ENCODE data around the gene DBI.

Gene DBI

DNA sequence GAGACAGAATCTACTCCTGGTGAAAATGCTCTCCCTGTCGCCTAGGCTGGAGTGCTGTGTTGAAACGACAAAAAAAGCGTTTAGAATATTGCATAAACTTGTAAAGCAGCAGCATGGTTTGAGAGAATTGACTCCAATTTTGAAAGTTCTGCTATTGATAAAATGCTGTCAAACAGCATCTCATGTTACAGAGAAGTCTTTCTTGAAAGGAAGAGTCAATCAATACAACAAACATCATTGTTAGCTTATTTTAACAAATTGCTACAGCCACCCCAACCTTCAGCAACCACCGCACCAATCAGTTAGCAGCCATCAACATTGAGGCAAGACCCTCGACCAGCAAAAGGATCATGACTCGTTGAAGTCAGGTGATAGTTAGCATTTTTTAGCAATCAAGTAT is 7.0 kb upstream of the DBI start:
- DNase-seq = no peak
- TF ChIP-seq, protein P1, sequence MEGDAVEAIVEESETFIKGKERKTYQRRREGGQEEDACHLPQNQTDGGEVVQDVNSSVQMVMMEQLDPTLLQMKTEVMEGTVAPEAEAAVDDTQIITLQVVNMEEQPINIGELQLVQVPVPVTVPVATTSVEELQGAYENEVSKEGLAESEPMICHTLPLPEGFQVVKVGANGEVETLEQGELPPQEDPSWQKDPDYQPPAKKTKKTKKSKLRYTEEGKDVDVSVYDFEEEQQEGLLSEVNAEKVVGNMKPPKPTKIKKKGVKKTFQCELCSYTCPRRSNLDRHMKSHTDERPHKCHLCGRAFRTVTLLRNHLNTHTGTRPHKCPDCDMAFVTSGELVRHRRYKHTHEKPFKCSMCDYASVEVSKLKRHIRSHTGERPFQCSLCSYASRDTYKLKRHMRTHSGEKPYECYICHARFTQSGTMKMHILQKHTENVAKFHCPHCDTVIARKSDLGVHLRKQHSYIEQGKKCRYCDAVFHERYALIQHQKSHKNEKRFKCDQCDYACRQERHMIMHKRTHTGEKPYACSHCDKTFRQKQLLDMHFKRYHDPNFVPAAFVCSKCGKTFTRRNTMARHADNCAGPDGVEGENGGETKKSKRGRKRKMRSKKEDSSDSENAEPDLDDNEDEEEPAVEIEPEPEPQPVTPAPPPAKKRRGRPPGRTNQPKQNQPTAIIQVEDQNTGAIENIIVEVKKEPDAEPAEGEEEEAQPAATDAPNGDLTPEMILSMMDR (IDR thresholded peaks at IDR 0.05; ENCODE audit: borderline replicate concordance, extremely low read depth, low read length, poor library complexity, severe bottlenecking) = no peak
- no peak for TF ChIP-seq EZH2 (IDR thresholded peaks at IDR 0.05; ENCODE audit: borderline replicate concordance, low read depth, low read length, severe bottlenecking)
- no peak for ATAC-seq (ENCODE audit: insufficient read depth, low read depth)
- H4K20me1 ChIP-seq (ENCODE audit: insufficient read depth, low read length) = no peaks in the 10 kb centered on the region
- H3K4me1 ChIP-seq (ENCODE audit: insufficient read depth, low read length) = peaks cover 2% of the 10 kb centered on the region; the same call in 1 of the 2 replicates
- no peak overlapping the region for H3K4me3 ChIP-seq (ENCODE audit: low read depth in 1 of 2, low read length in 2 of 2)
- H3K9me3 ChIP-seq (ENCODE audit: insufficient read depth, low read length, severe bottlenecking) = no peaks in the 10 kb centered on the region
- H3K79me2 ChIP-seq (ENCODE audit: insufficient read depth, low read length) = peaks cover under 1% of the 10 kb centered on the region; the same call in 1 of the 2 replicates
- H3K27ac ChIP-seq (ENCODE audit: low read length) = no peak overlapping the region
- H3K4me2 ChIP-seq (ENCODE audit: insufficient read depth, low read length) = no peak overlapping the region
- H3K27me3 ChIP-seq (ENCODE audit: insufficient read depth, low read length, poor library complexity) = no peaks in the 10 kb centered on the region
- no peak overlapping the region for H2AFZ ChIP-seq (ENCODE audit: low read depth, low read length)
- no peaks in the 10 kb centered on the region for H3K36me3 ChIP-seq (ENCODE audit: insufficient read depth, low read length)
- H3K9ac ChIP-seq (ENCODE audit: low read depth, low read length) = no peak overlapping the region

GRCh38 chr2:119360423-119360966 is 6.3 kb upstream of the DBI start:
- ATAC-seq (ENCODE audit: insufficient read depth, low read depth) (no peak), DNase-seq (no peak)
- peaks cover 9% of the 10 kb centered on the region for H3K4me1 ChIP-seq (ENCODE audit: insufficient read depth, low read length)
- no peak overlapping the region for H3K9ac ChIP-seq (ENCODE audit: low read depth, low read length)
- H3K27ac ChIP-seq (ENCODE audit: low read length) = no peak overlapping the region
- TF ChIP-seq, protein P1 (IDR thresholded peaks at IDR 0.05; ENCODE audit: borderline replicate concordance, extremely low read depth, low read length, poor library complexity, severe bottlenecking) = no peak
- no peak for TF ChIP-seq EZH2 (IDR thresholded peaks at IDR 0.05; ENCODE audit: borderline replicate concordance, low read depth, low read length, severe bottlenecking)
- peaks cover 7% of the 10 kb centered on the region for H3K79me2 ChIP-seq (ENCODE audit: insufficient read depth, low read length)
- no peaks in the 10 kb centered on the region for H4K20me1 ChIP-seq (ENCODE audit: insufficient read depth, low read length)
- no peak overlapping the region for H3K4me3 ChIP-seq (ENCODE audit: low read depth in 1 of 2, low read length in 2 of 2)
- H3K36me3 ChIP-seq (ENCODE audit: insufficient read depth, low read length) = no peaks in the 10 kb centered on the region
- no peak overlapping the region for H2AFZ ChIP-seq (ENCODE audit: low read depth, low read length)
- no peaks in the 10 kb centered on the region for H3K9me3 ChIP-seq (ENCODE audit: insufficient read depth, low read length, severe bottlenecking)
- no peak overlapping the region for H3K4me2 ChIP-seq (ENCODE audit: insufficient read depth, low read length)
- no peaks in the 10 kb centered on the region for H3K27me3 ChIP-seq (ENCODE audit: insufficient read depth, low read length, poor library complexity)

DNA sequence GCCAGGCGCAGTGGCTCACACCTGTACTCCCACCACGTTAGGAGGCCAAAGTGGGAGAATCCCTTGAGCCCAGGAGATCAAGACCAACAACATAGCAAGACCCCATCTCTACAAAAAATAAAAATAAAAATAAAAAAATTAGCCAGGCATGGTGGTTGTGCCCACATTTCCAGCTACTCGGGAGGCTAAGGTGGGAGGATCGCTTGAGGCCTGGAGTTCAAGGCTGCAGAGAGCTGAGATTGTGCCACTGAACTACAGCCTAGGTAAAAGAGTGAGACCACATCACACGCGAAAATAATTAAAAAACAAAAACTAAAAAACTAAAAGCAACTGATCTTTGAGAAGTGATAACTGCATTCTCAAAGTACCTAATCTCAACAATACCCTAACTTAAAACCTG is 2.0 kb upstream of the DBI start:
- Histone ChIP-seq H3K79me2 (ENCODE audit: insufficient read depth, low read length) (peaks cover 43% of the 10 kb centered on the region), H3K4me2 (ENCODE audit: insufficient read depth, low read length) (peak overlapping the region; percentile 77; the same call in 1 of the 2 replicates), H3K27ac (ENCODE audit: low read length) (no peak overlapping the region), H3K4me1 (ENCODE audit: insufficient read depth, low read length) (peaks cover 32% of the 10 kb centered on the region), H3K27me3 (ENCODE audit: insufficient read depth, low read length, poor library complexity) (no peaks in the 10 kb centered on the region), H3K4me3 (ENCODE audit: low read depth in 1 of 2, low read length in 2 of 2) (no peak overlapping the region), H3K9me3 (ENCODE audit: insufficient read depth, low read length, severe bottlenecking) (no peaks in the 10 kb centered on the region), H3K36me3 (ENCODE audit: insufficient read depth, low read length) (peaks cover 19% of the 10 kb centered on the region), H4K20me1 (ENCODE audit: insufficient read depth, low read length) (peaks cover 18% of the 10 kb centered on the region), H3K9ac (ENCODE audit: low read depth, low read length) (no peak overlapping the region), H2AFZ (ENCODE audit: low read depth, low read length) (no peak overlapping the region)
- no peak for DNase-seq
- no peak for ATAC-seq (ENCODE audit: insufficient read depth, low read depth)
- no peak for TF ChIP-seq EZH2 (IDR thresholded peaks at IDR 0.05; ENCODE audit: borderline replicate concordance, low read depth, low read length, severe bottlenecking)
- TF ChIP-seq, protein P1 (IDR thresholded peaks at IDR 0.05; ENCODE audit: borderline replicate concordance, extremely low read depth, low read length, poor library complexity, severe bottlenecking) = no peak

All from DND-41 (cell line).